Measurements from ENCODE around the gene HRG. TPM values are rescaled to one million over a fixed set of nuclear protein-coding genes. Genes with fewer than 3 reads are reported as not detected.

The HRG gene
- total and polyA plus RNA-seq, 2 donors (not counting 1 experiment from before 2014, with no cell fraction given) = not detected

GRCh38 chr3:186621894-186622650, 43.7 kb upstream of the HRG start:
- WGBS (ENCODE audit: insufficient coverage) = 92% methylated on average over 5 of the region's 7 CpGs
- no peak for TF ChIP-seq EZH2 (IDR thresholded peaks at IDR 0.05; ENCODE audit: borderline replicate concordance, insufficient read depth, low read depth, low read length, poor library complexity, severe bottlenecking)
- no peak for TF ChIP-seq CTCF (IDR thresholded peaks at IDR 0.05)
- Mint-ChIP-seq H3K27ac (no peak overlapping the region), H3K9me3 (ENCODE audit: insufficient read depth) (no peaks in the 10 kb centered on the region), H3K4me1 (peaks cover 2% of the 10 kb centered on the region), H3K27me3 (peaks cover 41% of the 10 kb centered on the region), H3K4me3 (no peak overlapping the region)
- no peak overlapping the region for H3K4me3 ChIP-seq (ENCODE audit: control extremely low read depth in 1 of 5, extremely low read depth in 1 of 5, insufficient read depth in 1 of 5, low read depth in 2 of 5, low read length in 4 of 5)
- no peak overlapping the region for H2AFZ ChIP-seq (ENCODE audit: insufficient read depth, low read depth, low read length, poor library complexity, severe bottlenecking)
- peaks cover 5 to 6% of the 10 kb centered on the region in 2 donors for H3K4me1 ChIP-seq (ENCODE audit: control insufficient read depth in 2 of 2, insufficient read depth in 2 of 2, low read length in 2 of 2)
- H3K36me3 ChIP-seq (replicated peaks in 1 of 2; ENCODE audit: control extremely low read depth in 1 of 2, control insufficient read depth in 1 of 2, extremely low read depth in 1 of 2, insufficient read depth in 2 of 2, low read length in 1 of 2) = no peaks in the 10 kb centered on the region
- H3K27me3 ChIP-seq (replicated peaks in 1 of 4; ENCODE audit: control extremely low read depth in 1 of 4, control insufficient read depth in 3 of 4, insufficient read depth in 4 of 4, low read length in 3 of 4) = peaks cover 0 to 21% (median 8%) of the 10 kb centered on the region in 4 experiments
- H3K9ac ChIP-seq (ENCODE audit: low read length) = no peak overlapping the region
- H4K20me1 ChIP-seq (ENCODE audit: control insufficient read depth, insufficient read depth, low read length, poor library complexity, severe bottlenecking) = no peaks in the 10 kb centered on the region
- intact Hi-C loops (cut with micrococcal nuclease) = no loop called here
- ChIA-PET POLR2A (no interaction called here), CTCF (interaction anchor here (0.8 to 2.1 kb wide), 5 partner anchors 11 to 679 kb away, joined by 3 to 4 read pairs (median 3); no protein-coding TSS in a partner anchor)
- no peak overlapping the region for H3K27ac ChIP-seq (ENCODE audit: low read length in 2 of 2)
- no peak for ATAC-seq (ENCODE audit: low read depth)
- H3K9me3 ChIP-seq (ENCODE audit: control extremely low read depth in 1 of 3, control insufficient read depth in 2 of 3, insufficient read depth in 1 of 3, low read length in 2 of 3) = no peaks in the 10 kb centered on the region
- no peak for DNase-seq
- no peak overlapping the region for H3K4me2 ChIP-seq (replicated peaks; ENCODE audit: low read depth, low read length, poor library complexity, severe bottlenecking)
- no peaks in the 10 kb centered on the region for H3K79me2 ChIP-seq (ENCODE audit: control insufficient read depth, insufficient read depth, low read length)

GRCh38 chr3:186622651-186623310, 43.0 kb upstream of the HRG start:
- TF ChIP-seq EZH2 (IDR thresholded peaks at IDR 0.05; ENCODE audit: borderline replicate concordance, insufficient read depth, low read depth, low read length, poor library complexity, severe bottlenecking) (no peak), CTCF (IDR thresholded peaks at IDR 0.05) (no peak)
- H3K36me3 ChIP-seq (replicated peaks in 1 of 2; ENCODE audit: control extremely low read depth in 1 of 2, control insufficient read depth in 1 of 2, extremely low read depth in 1 of 2, insufficient read depth in 2 of 2, low read length in 1 of 2) = no peaks in the 10 kb centered on the region
- H3K9me3 Mint-ChIP-seq (ENCODE audit: insufficient read depth) = no peaks in the 10 kb centered on the region
- H3K79me2 ChIP-seq (ENCODE audit: control insufficient read depth, insufficient read depth, low read length) = no peaks in the 10 kb centered on the region
- H3K9ac ChIP-seq (ENCODE audit: low read length) = no peak overlapping the region
- POLR2A ChIA-PET = no interaction called here
- no peak overlapping the region for H2AFZ ChIP-seq (ENCODE audit: insufficient read depth, low read depth, low read length, poor library complexity, severe bottlenecking)
- WGBS (ENCODE audit: insufficient coverage) = 80% methylated on average over 1 of the region's 2 CpGs
- peaks cover 35% of the 10 kb centered on the region for H3K27me3 Mint-ChIP-seq
- no peak overlapping the region for H3K4me3 ChIP-seq (ENCODE audit: control extremely low read depth in 1 of 5, extremely low read depth in 1 of 5, insufficient read depth in 1 of 5, low read depth in 2 of 5, low read length in 4 of 5)
- no peak overlapping the region for H3K4me3 Mint-ChIP-seq
- no peak overlapping the region for H3K27ac Mint-ChIP-seq
- H4K20me1 ChIP-seq (ENCODE audit: control insufficient read depth, insufficient read depth, low read length, poor library complexity, severe bottlenecking) = no peaks in the 10 kb centered on the region
- H3K4me1 Mint-ChIP-seq = no peaks in the 10 kb centered on the region
- ATAC-seq (ENCODE audit: low read depth) = no peak
- DNase-seq = no peak
- CTCF ChIA-PET = interaction anchor here (0.8 to 5.1 kb wide), 4 partner anchors 7 to 680 kb away, joined by 3 to 43 read pairs (median 4); partner anchors contain the start of gene AHSG
- H3K27me3 ChIP-seq (replicated peaks in 1 of 4; ENCODE audit: control extremely low read depth in 1 of 4, control insufficient read depth in 3 of 4, insufficient read depth in 4 of 4, low read length in 3 of 4) = peaks cover 0 to 14% (median 4%) of the 10 kb centered on the region in 4 experiments
- intact Hi-C loops (cut with micrococcal nuclease) = no loop called here
- no peak overlapping the region for H3K27ac ChIP-seq (ENCODE audit: low read length in 2 of 2)
- no peaks in the 10 kb centered on the region for H3K4me1 ChIP-seq (ENCODE audit: control insufficient read depth in 2 of 2, insufficient read depth in 2 of 2, low read length in 2 of 2)
- no peaks in the 10 kb centered on the region for H3K9me3 ChIP-seq (ENCODE audit: control extremely low read depth in 1 of 3, control insufficient read depth in 2 of 3, insufficient read depth in 1 of 3, low read length in 2 of 3)
- H3K4me2 ChIP-seq (replicated peaks; ENCODE audit: low read depth, low read length, poor library complexity, severe bottlenecking) = no peak overlapping the region
